ENCODE data around the gene SLCO3A1. TPM values are rescaled to one million over a fixed set of nuclear protein-coding genes. Genes with fewer than 3 reads are reported as not detected.

The SLCO3A1 gene
- total RNA-seq, 1 donor from 2014 or later: 56.8 TPM

GRCh38 chr15:92146511-92147150, 293.1 kb downstream of the SLCO3A1 start:
- no peak for DNase-seq

DNA sequence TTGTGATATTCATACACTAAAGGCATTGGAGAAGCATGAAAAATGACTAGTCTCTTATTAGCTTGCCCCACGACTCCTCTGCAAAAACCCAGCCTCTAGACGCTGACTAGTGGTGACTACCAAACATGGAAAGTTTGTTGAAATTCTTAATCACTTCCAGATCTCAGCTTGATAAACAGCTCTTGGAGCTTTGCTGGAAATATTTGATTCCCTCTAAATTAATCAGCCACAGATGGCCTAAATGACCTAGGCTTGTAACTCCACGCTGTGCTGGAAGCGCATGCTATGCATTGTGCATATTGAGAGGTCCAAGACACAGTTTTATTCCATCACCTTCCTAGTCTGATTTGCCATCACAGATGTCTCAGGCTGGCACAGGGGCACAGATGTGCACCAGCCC, 295.5 kb downstream of the SLCO3A1 start:
- Histone ChIP-seq H3K4me1 (no peaks in the 10 kb centered on the region), H3K9me3 (replicated peaks) (no peaks in the 10 kb centered on the region), H3K27ac (replicated peaks) (no peak overlapping the region), H3K36me3 (peaks cover 61% of the 10 kb centered on the region), H3K27me3 (ENCODE audit: low read depth) (no peaks in the 10 kb centered on the region), H3K4me3 (no peak overlapping the region)
- TF ChIP-seq, protein P1, sequence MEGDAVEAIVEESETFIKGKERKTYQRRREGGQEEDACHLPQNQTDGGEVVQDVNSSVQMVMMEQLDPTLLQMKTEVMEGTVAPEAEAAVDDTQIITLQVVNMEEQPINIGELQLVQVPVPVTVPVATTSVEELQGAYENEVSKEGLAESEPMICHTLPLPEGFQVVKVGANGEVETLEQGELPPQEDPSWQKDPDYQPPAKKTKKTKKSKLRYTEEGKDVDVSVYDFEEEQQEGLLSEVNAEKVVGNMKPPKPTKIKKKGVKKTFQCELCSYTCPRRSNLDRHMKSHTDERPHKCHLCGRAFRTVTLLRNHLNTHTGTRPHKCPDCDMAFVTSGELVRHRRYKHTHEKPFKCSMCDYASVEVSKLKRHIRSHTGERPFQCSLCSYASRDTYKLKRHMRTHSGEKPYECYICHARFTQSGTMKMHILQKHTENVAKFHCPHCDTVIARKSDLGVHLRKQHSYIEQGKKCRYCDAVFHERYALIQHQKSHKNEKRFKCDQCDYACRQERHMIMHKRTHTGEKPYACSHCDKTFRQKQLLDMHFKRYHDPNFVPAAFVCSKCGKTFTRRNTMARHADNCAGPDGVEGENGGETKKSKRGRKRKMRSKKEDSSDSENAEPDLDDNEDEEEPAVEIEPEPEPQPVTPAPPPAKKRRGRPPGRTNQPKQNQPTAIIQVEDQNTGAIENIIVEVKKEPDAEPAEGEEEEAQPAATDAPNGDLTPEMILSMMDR (IDR thresholded peaks at IDR 0.05; ENCODE audit: borderline replicate concordance): no peak
- intact Hi-C loops (cut with micrococcal nuclease): no loop called here
- DNase-seq: no peak

More at GRCh38 chr15:92146511-92147150, 293.1 kb downstream of the SLCO3A1 start:
- Histone ChIP-seq H3K27me3 (ENCODE audit: low read depth) (no peaks in the 10 kb centered on the region), H3K27ac (replicated peaks) (no peak overlapping the region), H3K9me3 (replicated peaks) (no peaks in the 10 kb centered on the region), H3K4me1 (peaks cover 11% of the 10 kb centered on the region), H3K4me3 (no peak overlapping the region), H3K36me3 (peaks cover 42% of the 10 kb centered on the region)
- TF ChIP-seq, protein P1 (IDR thresholded peaks at IDR 0.05; ENCODE audit: borderline replicate concordance): no peak
- intact Hi-C loops (cut with micrococcal nuclease): no loop called here

GRCh38 chr15:92149465-92149864, 296.0 kb downstream of the SLCO3A1 start:
- no peak overlapping the region for H3K4me3 ChIP-seq
- no peaks in the 10 kb centered on the region for H3K27me3 ChIP-seq (ENCODE audit: low read depth)
- TF ChIP-seq, protein P1 (IDR thresholded peaks at IDR 0.05; ENCODE audit: borderline replicate concordance): no peak
- intact Hi-C loops (cut with micrococcal nuclease): no loop called here
- no peak for DNase-seq
- peaks cover 65% of the 10 kb centered on the region for H3K36me3 ChIP-seq
- no peaks in the 10 kb centered on the region for H3K9me3 ChIP-seq (replicated peaks)
- no peaks in the 10 kb centered on the region for H3K4me1 ChIP-seq
- no peak overlapping the region for H3K27ac ChIP-seq (replicated peaks)

DNA sequence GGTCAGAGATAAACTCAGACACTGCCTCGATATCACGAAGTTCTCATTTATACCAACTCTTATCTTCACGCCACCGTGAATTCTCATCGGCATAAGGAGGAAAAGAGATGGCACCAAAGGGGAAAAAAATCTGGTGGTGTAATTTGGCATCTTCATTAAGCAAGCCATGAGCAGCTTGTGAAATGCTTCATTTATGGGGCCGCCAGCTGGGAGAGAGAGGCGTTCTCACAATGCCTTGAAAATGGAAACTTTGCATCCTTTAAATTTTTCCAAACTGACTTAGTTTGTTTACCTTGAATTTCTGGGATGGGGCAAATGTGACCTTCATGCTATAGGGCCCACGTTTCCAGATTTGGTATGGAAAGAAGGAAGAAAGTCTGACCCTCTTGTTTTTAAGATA, 297.7 kb downstream of the SLCO3A1 start:
- TF ChIP-seq, protein P1 (IDR thresholded peaks at IDR 0.05; ENCODE audit: borderline replicate concordance): no peak
- Histone ChIP-seq H3K27me3 (ENCODE audit: low read depth) (no peaks in the 10 kb centered on the region), H3K36me3 (peaks cover 78% of the 10 kb centered on the region), H3K4me1 (no peaks in the 10 kb centered on the region), H3K9me3 (replicated peaks) (no peaks in the 10 kb centered on the region), H3K27ac (replicated peaks) (no peak overlapping the region), H3K4me3 (no peak overlapping the region)
- DNase-seq: no peak
- intact Hi-C loops (cut with micrococcal nuclease): no loop called here

GRCh38 chr15:92151741-92152140, 298.2 kb downstream of the SLCO3A1 start:
- Histone ChIP-seq H3K27me3 (ENCODE audit: low read depth) (no peaks in the 10 kb centered on the region), H3K4me3 (no peak overlapping the region), H3K36me3 (peaks cover 76% of the 10 kb centered on the region), H3K4me1 (no peaks in the 10 kb centered on the region), H3K9me3 (replicated peaks) (no peaks in the 10 kb centered on the region), H3K27ac (replicated peaks) (no peak overlapping the region)
- TF ChIP-seq, protein P1 (IDR thresholded peaks at IDR 0.05; ENCODE audit: borderline replicate concordance): no peak
- DNase-seq: no peak
- intact Hi-C loops (cut with micrococcal nuclease): no loop called here
